Transverse colon (tissue), 4 donors: ENCODE data around the gene LRRC26.

Source experiments
- EP300 ChIP-seq: sonication (generic); formaldehyde crosslinking; IDR thresholded peaks from one replicate; pipeline ENCODE4 v1.6.1; 2017; ENCODE audit warnings: antibody characterized with exemption, low read depth
- POLR2A ChIP-seq: fragments of 450-650 bp; IDR thresholded peaks from one replicate; pipeline ENCODE4 v1.6.1; 2016; ENCODE audit warnings: antibody characterized with exemption, mild to moderate bottlenecking, moderate library complexity
- POLR2AphosphoS5 ChIP-seq, 3 donors: sonication (generic); formaldehyde crosslinking; IDR thresholded peaks; one replicate each; pipeline ENCODE4 v1.6.1; 2016; ENCODE audit warnings: antibody characterized with exemption in 3 of 3
- TF ChIP-seq, protein P1 (sequence below), 5 experiments: fragments of 200-600 bp in 3 of 5; fragments of 450-650 bp in 2 of 5; sonication (generic) in 3 of 5; IDR thresholded peaks; 1 replicate in 2 of 5; 2 replicates in 3 of 5; pipeline ENCODE4 v1.5.1; 2016 to 2017; ENCODE audit warnings: antibody characterized with exemption in 5 of 5, inconsistent platforms in 3 of 5, mild to moderate bottlenecking in 2 of 5, moderate library complexity in 1 of 5

GRCh38 chr9:137168573-137168903 lies 1.3 kb downstream of the LRRC26 start:
- TF ChIP-seq POLR2A (no peak), EP300 (no peak), POLR2AphosphoS5 (IDR thresholded peaks at IDR 0.05) (no peak)
- TF ChIP-seq, protein P1, sequence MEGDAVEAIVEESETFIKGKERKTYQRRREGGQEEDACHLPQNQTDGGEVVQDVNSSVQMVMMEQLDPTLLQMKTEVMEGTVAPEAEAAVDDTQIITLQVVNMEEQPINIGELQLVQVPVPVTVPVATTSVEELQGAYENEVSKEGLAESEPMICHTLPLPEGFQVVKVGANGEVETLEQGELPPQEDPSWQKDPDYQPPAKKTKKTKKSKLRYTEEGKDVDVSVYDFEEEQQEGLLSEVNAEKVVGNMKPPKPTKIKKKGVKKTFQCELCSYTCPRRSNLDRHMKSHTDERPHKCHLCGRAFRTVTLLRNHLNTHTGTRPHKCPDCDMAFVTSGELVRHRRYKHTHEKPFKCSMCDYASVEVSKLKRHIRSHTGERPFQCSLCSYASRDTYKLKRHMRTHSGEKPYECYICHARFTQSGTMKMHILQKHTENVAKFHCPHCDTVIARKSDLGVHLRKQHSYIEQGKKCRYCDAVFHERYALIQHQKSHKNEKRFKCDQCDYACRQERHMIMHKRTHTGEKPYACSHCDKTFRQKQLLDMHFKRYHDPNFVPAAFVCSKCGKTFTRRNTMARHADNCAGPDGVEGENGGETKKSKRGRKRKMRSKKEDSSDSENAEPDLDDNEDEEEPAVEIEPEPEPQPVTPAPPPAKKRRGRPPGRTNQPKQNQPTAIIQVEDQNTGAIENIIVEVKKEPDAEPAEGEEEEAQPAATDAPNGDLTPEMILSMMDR (IDR thresholded peaks at IDR 0.05): no peak
